ENCODE measurements around the gene SMIM1.
"Not testable (repeated sequence)": the region's sequence is repeated elsewhere in the genome, so short reads cannot be mapped to it uniquely, and the experiment has no call there.

SMIM1 gene

GRCh38 chr1:3789421-3790300 lies 17.1 kb downstream of the SMIM1 start:
- DNase-seq (ENCODE audit: low read depth in 2 of 2, low spot score in 1 of 2), result no peak

GRCh38 chr1:3790500-3790923 lies 18.0 kb downstream of the SMIM1 start:
- DNase-seq (ENCODE audit: low read depth in 2 of 2, low spot score in 1 of 2), result no peak

GRCh38 chr1:3790952-3791351 lies 18.4 kb downstream of the SMIM1 start:
- DNase-seq (ENCODE audit: low read depth in 2 of 2, low spot score in 1 of 2), result no peak

- no peak for DNase-seq (ENCODE audit: low read depth in 2 of 2, low spot score in 1 of 2)
Observed at GRCh38 chr1:3795453-3796214, 23.1 kb downstream of the SMIM1 start.

GRCh38 chr1:3796215-3797061 lies 23.9 kb downstream of the SMIM1 start, which contains the start of gene LRRC47:
LRRC47 (minus strand) TSS chr1:3796498; CDS start chr1:3796476, 22 bp downstream.
- peak; percentile 89 to 91 for DNase-seq (ENCODE audit: low read depth in 2 of 2, low spot score in 1 of 2)

- no peak for DNase-seq (ENCODE audit: low read depth in 2 of 2, low spot score in 1 of 2)
Observed at GRCh38 chr1:3799976-3800685, 27.6 kb downstream of the SMIM1 start.

- DNase-seq (ENCODE audit: low read depth in 2 of 2, low spot score in 1 of 2), result not testable (repeated sequence)
Observed at GRCh38 chr1:3800795-3801194, 28.2 kb downstream of the SMIM1 start.

GRCh38 chr1:3803905-3804626 lies 31.5 kb downstream of the SMIM1 start:
- no peak for DNase-seq (ENCODE audit: low read depth in 2 of 2, low spot score in 1 of 2)

- DNase-seq (ENCODE audit: low read depth in 2 of 2, low spot score in 1 of 2), result not testable (repeated sequence)
Observed at GRCh38 chr1:3804627-3804944, 32.0 kb downstream of the SMIM1 start.

GRCh38 chr1:3805038-3805437 lies 32.5 kb downstream of the SMIM1 start:
- DNase-seq (ENCODE audit: low read depth in 2 of 2, low spot score in 1 of 2), result no peak

GRCh38 chr1:3807769-3808168 lies 35.2 kb downstream of the SMIM1 start:
- DNase-seq (ENCODE audit: low read depth in 2 of 2, low spot score in 1 of 2), result no peak

GRCh38 chr1:3809680-3810079 lies 37.1 kb downstream of the SMIM1 start:
- DNase-seq (ENCODE audit: low read depth in 2 of 2, low spot score in 1 of 2), result no peak

- not testable (repeated sequence) for DNase-seq (ENCODE audit: low read depth in 2 of 2, low spot score in 1 of 2)
Observed at GRCh38 chr1:3810149-3810761, 37.7 kb downstream of the SMIM1 start.

GRCh38 chr1:3811595-3811911 lies 39.0 kb downstream of the SMIM1 start:
- DNase-seq (ENCODE audit: low read depth in 2 of 2, low spot score in 1 of 2), result no peak

GRCh38 chr1:3814065-3814464 lies 41.5 kb downstream of the SMIM1 start:
- no peak for DNase-seq (ENCODE audit: low read depth in 2 of 2, low spot score in 1 of 2)

GRCh38 chr1:3814771-3815561 lies 42.4 kb downstream of the SMIM1 start:
- no peak for DNase-seq (ENCODE audit: low read depth in 2 of 2, low spot score in 1 of 2)

- DNase-seq (ENCODE audit: low read depth in 2 of 2, low spot score in 1 of 2), result no peak
Observed at GRCh38 chr1:3816331-3817137, 44.0 kb downstream of the SMIM1 start.

- DNase-seq (ENCODE audit: low read depth in 2 of 2, low spot score in 1 of 2), result no peak
Observed at GRCh38 chr1:3817138-3817740, 44.7 kb downstream of the SMIM1 start.
